ENCODE measurements around the gene ATE1.
"Not testable (repeated sequence)": the region's sequence is repeated elsewhere in the genome, so short reads cannot be mapped to it uniquely, and the experiment has no call there.

ATE1 gene

GRCh38 chr10:121930268-121931085 lies 2.6 kb upstream of the ATE1 start:
- not testable (repeated sequence) for DNase-seq (ENCODE audit: low read depth, low spot score)

- not testable (repeated sequence) for DNase-seq (ENCODE audit: low read depth, low spot score)
Measured at GRCh38 chr10:121929585-121930267, 1.9 kb upstream of the ATE1 start.

DNA sequence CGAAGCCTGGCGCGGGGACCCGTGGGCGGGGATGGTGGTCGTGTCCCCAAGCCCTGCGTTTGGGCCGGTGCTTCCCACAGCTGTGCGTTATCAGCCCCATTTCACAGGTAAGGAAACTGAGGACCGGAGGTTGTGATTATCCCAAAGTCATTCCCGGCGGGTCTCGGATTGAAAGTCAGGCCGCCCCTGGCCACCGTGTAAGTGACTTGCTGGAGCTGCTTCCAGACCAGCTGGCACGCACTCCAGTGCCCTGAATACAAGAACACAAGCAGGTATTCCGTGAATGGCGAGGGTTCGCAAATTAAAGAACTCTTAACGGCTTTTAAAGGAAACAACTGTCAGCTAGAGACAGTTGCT lies 675 bp upstream of the ATE1 start:
- no peak for DNase-seq (ENCODE audit: low read depth, low spot score)

GRCh38 chr10:121927318-121927840 lies 452 bp downstream of the ATE1 start:
- DNase-seq (ENCODE audit: low read depth, low spot score) = peak; percentile 69

DNA sequence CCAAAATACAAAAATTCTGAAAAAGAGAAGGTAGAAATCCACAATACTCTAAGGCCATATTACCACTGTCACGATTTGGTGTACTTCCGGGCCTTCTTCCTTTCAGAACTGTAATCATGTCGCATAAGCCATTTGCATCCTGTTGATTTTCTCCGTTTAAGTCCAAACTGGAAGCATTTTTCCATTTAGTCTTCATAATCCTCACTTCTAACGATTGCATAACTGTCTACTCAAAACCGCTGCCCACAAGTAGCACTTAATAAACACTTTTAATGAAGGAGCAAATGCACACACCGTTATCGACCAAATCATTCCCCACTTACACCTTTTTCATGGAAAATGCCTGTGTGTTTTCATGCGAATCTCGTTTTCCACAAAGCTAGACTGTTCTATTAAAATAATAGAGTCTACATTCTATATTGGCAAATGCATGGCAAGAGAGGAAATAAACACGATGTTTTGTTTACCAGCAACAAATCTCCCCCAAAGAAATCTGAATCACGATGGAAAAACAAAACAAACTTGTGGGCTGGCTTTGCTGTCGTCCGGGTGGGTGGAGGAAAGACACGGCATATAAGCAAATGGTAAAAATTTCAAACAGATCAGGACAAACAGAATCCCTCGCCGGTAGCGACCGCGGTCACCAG lies 1.0 kb downstream of the ATE1 start:
- DNase-seq (ENCODE audit: low read depth, low spot score) = no peak

DNA sequence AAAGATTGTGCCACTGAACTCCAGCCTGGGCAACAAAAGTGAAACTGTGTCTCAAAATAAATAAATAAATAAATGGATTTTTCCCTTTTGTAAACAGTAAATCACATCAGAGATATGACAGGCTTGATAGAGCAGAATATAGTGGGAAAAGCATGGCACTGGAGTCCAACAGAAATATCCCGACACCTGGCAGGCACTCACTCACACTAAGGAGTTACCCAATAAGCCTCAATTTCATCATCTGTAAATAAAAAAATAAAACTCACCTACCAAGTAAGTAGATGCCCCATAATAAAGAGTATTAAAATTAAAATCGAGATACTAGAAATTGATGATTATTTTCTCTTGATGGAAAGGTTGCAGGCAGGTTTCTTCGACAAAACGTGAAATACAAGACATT lies 1.7 kb downstream of the ATE1 start:
- DNase-seq (ENCODE audit: low read depth, low spot score) = no peak

DNA sequence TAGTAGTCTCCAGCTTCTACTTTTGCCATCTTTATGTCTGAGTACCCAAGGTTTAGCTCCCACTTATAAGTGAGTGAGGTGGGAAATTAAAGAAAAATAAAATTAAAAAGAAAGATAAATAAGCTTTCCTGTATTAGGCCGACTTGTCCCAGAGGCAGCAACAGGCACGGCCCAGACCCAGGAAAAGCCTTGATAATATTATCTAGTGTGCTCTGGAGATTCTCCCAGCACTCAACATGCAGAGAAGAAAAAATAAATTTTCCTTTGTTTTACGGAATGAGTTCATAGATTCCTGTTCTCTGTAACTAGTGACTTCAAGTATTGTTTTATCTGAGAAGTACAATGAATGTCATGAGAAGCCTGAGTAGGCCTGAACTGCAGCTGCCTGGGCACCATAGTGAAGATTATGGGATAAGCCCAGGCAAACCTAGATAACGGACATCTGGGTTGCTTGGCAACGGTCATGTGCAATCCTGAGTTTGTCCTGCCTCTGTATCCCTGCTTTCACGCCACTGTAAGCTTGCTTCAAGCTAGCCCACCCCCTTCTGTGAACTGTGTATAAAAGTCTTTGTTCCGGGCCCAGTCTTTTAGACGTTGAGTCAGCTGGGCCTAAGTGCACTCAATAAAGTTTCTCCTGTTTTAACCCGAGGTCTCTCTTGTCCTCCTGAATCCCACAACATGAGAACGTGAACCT lies 6.4 kb downstream of the ATE1 start:
- peak; percentile 30 for DNase-seq (ENCODE audit: low read depth, low spot score)

- no peak for DNase-seq (ENCODE audit: low read depth, low spot score)
Measured at GRCh38 chr10:121919666-121920065, 8.2 kb downstream of the ATE1 start.

GRCh38 chr10:121918800-121919199 lies 9.0 kb downstream of the ATE1 start:
- not testable (repeated sequence) for DNase-seq (ENCODE audit: low read depth, low spot score)

- no peak for DNase-seq (ENCODE audit: low read depth, low spot score)
Measured at GRCh38 chr10:121914661-121915060, 13.2 kb downstream of the ATE1 start.

DNA sequence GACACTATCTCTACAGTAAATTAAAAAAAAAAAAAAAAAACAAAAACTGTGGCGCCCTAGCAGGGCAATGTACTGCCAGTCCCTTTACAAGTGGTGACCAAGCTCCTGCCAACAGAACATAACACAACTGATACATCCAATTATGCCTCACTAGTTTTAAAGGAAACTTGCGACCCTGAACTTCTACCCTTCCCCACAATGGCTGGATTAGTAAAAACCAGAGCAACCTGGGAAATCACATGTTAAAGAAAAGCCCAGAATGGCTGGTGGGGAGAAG lies 16.5 kb downstream of the ATE1 start:
- no peak for DNase-seq (ENCODE audit: low read depth, low spot score)

GRCh38 chr10:121910673-121911420 lies 17.0 kb downstream of the ATE1 start:
- no peak for DNase-seq (ENCODE audit: low read depth, low spot score)

GRCh38 chr10:121904888-121905287 lies 22.9 kb downstream of the ATE1 start:
- DNase-seq (ENCODE audit: low read depth, low spot score) = no peak

DNA sequence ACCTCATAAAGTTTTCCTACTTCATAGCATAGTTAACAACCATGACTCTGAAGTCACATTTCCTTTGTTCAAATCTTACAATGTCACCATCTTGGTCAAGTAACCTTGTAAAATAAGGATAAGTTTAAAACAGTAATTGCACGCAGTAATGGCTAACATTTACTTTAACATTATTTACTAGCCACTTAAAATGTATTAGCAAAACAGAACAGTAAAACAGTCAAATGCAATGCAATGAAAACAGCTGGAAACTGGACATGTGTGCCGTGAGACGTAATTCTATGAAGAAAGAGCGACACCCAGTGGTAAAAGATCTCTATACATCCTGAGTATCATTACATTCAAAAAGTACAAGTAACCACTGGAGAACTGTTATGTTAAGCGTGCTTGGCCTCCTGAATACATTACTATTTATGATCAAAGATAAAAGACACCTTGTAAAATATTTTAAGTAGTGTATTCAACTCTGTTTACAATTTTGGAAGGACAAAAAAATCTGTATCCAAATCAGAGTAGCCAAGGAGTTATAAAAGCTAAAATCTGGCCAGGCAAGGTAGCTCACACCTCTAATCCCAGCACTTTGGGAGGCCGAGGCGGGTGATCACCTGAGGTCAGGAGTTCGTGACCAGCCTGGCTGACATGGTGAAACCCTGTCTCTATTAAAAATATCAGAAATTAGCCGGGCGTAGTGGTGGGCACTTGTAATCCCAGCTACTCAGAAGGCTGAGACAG lies 27.2 kb downstream of the ATE1 start:
- peak; percentile 13 for DNase-seq (ENCODE audit: low read depth, low spot score)

GRCh38 chr10:121899727-121900126 lies 28.1 kb downstream of the ATE1 start:
- DNase-seq (ENCODE audit: low read depth, low spot score) = no peak

GRCh38 chr10:121891103-121891502 lies 36.7 kb downstream of the ATE1 start:
- DNase-seq (ENCODE audit: low read depth, low spot score) = peak; percentile 82

GRCh38 chr10:121889212-121889611 lies 38.6 kb downstream of the ATE1 start:
- no peak for DNase-seq (ENCODE audit: low read depth, low spot score)

GRCh38 chr10:121886997-121887622 lies 40.7 kb downstream of the ATE1 start:
- DNase-seq (ENCODE audit: low read depth, low spot score) = peak; percentile 81

GRCh38 chr10:121886181-121886580 lies 41.6 kb downstream of the ATE1 start:
- DNase-seq (ENCODE audit: low read depth, low spot score) = no peak

GRCh38 chr10:121880895-121881294 lies 46.9 kb downstream of the ATE1 start:
- no peak for DNase-seq (ENCODE audit: low read depth, low spot score)
